ENCODE measurements around the gene ASPSCR1. TPM values are rescaled to one million over a fixed set of nuclear protein-coding genes. Genes with fewer than 3 reads are reported as not detected.

Gene ASPSCR1
- total and polyA plus RNA-seq, 2 of the 13 experiments (the other 11 are each of a cell fraction or from before 2014, with no cell fraction given): 274 to 314 TPM

GRCh38 chr17:82037092-82037888 is 59.9 kb downstream of the ASPSCR1 start, which contains the start of gene DCXR (continued):
- TF ChIP-seq PTBP1 (IDR thresholded peaks at IDR 0.05; ENCODE audit: low read depth, low read length, poor library complexity, severe bottlenecking): peak; percentile 90
- no peak for TF ChIP-seq NFIC (IDR thresholded peaks at IDR 0.05; ENCODE audit: low read length)
- peak; percentile 68; the same call in 1 of the 2 replicates for TF ChIP-seq ARID5B (CRISPR knock-in tag; IDR thresholded peaks at IDR 0.05)
- peak; percentile 91; the same call in 1 of the 2 replicates for TF ChIP-seq ZNF619 (CRISPR knock-in tag; IDR thresholded peaks at IDR 0.05)
- peak; percentile 63; the same call in 1 of the 2 replicates for TF ChIP-seq SMAD3 (CRISPR knock-in tag; IDR thresholded peaks at IDR 0.05)
- 0 out of 2 replicates have a peak, but pooled peaks have one; percentile 37 for TF ChIP-seq PAX8 (CRISPR knock-in tag; IDR thresholded peaks at IDR 0.05; ENCODE audit: borderline replicate concordance)
- TF ChIP-seq MAFG (CRISPR knock-in tag; IDR thresholded peaks at IDR 0.05): no peak
- peak; percentile 89 for TF ChIP-seq NFYC (CRISPR knock-in tag; IDR thresholded peaks at IDR 0.05)
- TF ChIP-seq ZNF816 (CRISPR knock-in tag; IDR thresholded peaks at IDR 0.05; ENCODE audit: borderline replicate concordance): peak; percentile 92; the same call in 1 of the 2 replicates
- peak in 1 of 2 experiments; percentile 41; a peak in 1 of 4 replicates for TF ChIP-seq NR2F1 (CRISPR knock-in tag; IDR thresholded peaks at IDR 0.05)
- TF ChIP-seq SMARCC2 (IDR thresholded peaks at IDR 0.05): no peak
- TF ChIP-seq ZNF264 (CRISPR knock-in tag; IDR thresholded peaks at IDR 0.05): no peak
- peak; percentile 72; the same call in 1 of the 2 replicates for TF ChIP-seq GPN1 (CRISPR knock-in tag; IDR thresholded peaks at IDR 0.05; ENCODE audit: borderline replicate concordance)
- TF ChIP-seq ZNF12 (CRISPR knock-in tag; IDR thresholded peaks at IDR 0.05): no peak
- no peak for TF ChIP-seq TEAD2 (CRISPR knock-in tag; IDR thresholded peaks at IDR 0.05)
- TF ChIP-seq ZFY (CRISPR knock-in tag; IDR thresholded peaks at IDR 0.05): peak; percentile 93
- TF ChIP-seq, protein P1, sequence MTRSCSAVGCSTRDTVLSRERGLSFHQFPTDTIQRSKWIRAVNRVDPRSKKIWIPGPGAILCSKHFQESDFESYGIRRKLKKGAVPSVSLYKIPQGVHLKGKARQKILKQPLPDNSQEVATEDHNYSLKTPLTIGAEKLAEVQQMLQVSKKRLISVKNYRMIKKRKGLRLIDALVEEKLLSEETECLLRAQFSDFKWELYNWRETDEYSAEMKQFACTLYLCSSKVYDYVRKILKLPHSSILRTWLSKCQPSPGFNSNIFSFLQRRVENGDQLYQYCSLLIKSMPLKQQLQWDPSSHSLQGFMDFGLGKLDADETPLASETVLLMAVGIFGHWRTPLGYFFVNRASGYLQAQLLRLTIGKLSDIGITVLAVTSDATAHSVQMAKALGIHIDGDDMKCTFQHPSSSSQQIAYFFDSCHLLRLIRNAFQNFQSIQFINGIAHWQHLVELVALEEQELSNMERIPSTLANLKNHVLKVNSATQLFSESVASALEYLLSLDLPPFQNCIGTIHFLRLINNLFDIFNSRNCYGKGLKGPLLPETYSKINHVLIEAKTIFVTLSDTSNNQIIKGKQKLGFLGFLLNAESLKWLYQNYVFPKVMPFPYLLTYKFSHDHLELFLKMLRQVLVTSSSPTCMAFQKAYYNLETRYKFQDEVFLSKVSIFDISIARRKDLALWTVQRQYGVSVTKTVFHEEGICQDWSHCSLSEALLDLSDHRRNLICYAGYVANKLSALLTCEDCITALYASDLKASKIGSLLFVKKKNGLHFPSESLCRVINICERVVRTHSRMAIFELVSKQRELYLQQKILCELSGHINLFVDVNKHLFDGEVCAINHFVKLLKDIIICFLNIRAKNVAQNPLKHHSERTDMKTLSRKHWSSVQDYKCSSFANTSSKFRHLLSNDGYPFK (CRISPR knock-in tag; IDR thresholded peaks at IDR 0.05; ENCODE audit: borderline replicate concordance): peak; percentile 76; the same call in 1 of the 2 replicates
- peak; percentile 16; the same call in 1 of the 2 replicates for TF ChIP-seq GABPA (IDR thresholded peaks at IDR 0.05; ENCODE audit: low read depth, low read length)
- TF ChIP-seq GABPA (CRISPR knock-in tag; IDR thresholded peaks at IDR 0.05; ENCODE audit: low read depth): no peak; the same call in 1 of the 2 replicates
- TF ChIP-seq ZFP82 (CRISPR knock-in tag; IDR thresholded peaks at IDR 0.05; ENCODE audit: borderline replicate concordance): peak; percentile 91; the same call in 1 of the 2 replicates
- TF ChIP-seq IKZF4 (CRISPR knock-in tag; IDR thresholded peaks at IDR 0.05; ENCODE audit: borderline replicate concordance, low read depth, not compliant biosample characterization): peak; percentile 82
- TF ChIP-seq ZNF562 (CRISPR knock-in tag; IDR thresholded peaks at IDR 0.05; ENCODE audit: borderline replicate concordance): no peak
- TF ChIP-seq ZBTB7B (CRISPR knock-in tag; IDR thresholded peaks at IDR 0.05): peak; percentile 32; the same call in 1 of the 2 replicates
- peak; percentile 45; the same call in 1 of the 2 replicates for TF ChIP-seq ZNF841 (CRISPR knock-in tag; IDR thresholded peaks at IDR 0.05; ENCODE audit: borderline replicate concordance)
- no peak for TF ChIP-seq IKZF1 (IDR thresholded peaks at IDR 0.05)
